ENCODE measurements around the gene GPBP1L1. TPM values are rescaled to one million over a fixed set of nuclear protein-coding genes. Genes with fewer than 3 reads are reported as not detected.

The GPBP1L1 gene
- total and polyA plus RNA-seq, 2 of the 13 experiments (the other 11 are each of a cell fraction or from before 2014, with no cell fraction given): 45.9 to 86.1 TPM

- TF ChIP-seq BCLAF1 (IDR thresholded peaks at IDR 0.05) (no peak), MXD3 (CRISPR knock-in tag; IDR thresholded peaks at IDR 0.05) (0 out of 2 replicates have a peak, but pooled peaks have one; percentile 16), SUZ12 (IDR thresholded peaks at IDR 0.05; ENCODE audit: low read depth, low read length) (no peak), THAP8 (CRISPR knock-in tag; IDR thresholded peaks at IDR 0.05; ENCODE audit: borderline replicate concordance) (no peak), NCOA1 (CRISPR knock-in tag; IDR thresholded peaks at IDR 0.05) (no peak; the same call in 1 of the 2 replicates), HOMEZ (CRISPR knock-in tag; IDR thresholded peaks at IDR 0.05; ENCODE audit: low read depth) (0 out of 2 replicates have a peak, but pooled peaks have one; percentile 32), POLR2A (IDR thresholded peaks at IDR 0.05; ENCODE audit: insufficient read depth in 1 of 2, low read depth in 2 of 2, low read length in 2 of 2) (peak; percentile 69 to 89), GFI1 (CRISPR knock-in tag; IDR thresholded peaks at IDR 0.05; ENCODE audit: borderline replicate concordance) (peak; percentile 75), ZNF431 (CRISPR knock-in tag; IDR thresholded peaks at IDR 0.05; ENCODE audit: borderline replicate concordance, low read depth) (0 out of 2 replicates have a peak, but pooled peaks have one; percentile 21), ADNP (CRISPR knock-in tag; IDR thresholded peaks at IDR 0.05) (no peak), DMTF1 (CRISPR knock-in tag; IDR thresholded peaks at IDR 0.05) (peak; percentile 18; the same call in 1 of the 2 replicates), ZNF563 (CRISPR knock-in tag; IDR thresholded peaks at IDR 0.05) (0 out of 2 replicates have a peak, but pooled peaks have one; percentile 27), ZNF564 (CRISPR knock-in tag; IDR thresholded peaks at IDR 0.05) (no peak), TEF (CRISPR knock-in tag; IDR thresholded peaks at IDR 0.05) (peak; percentile 12; the same call in 1 of the 2 replicates), MAF1 (CRISPR knock-in tag; IDR thresholded peaks at IDR 0.05; ENCODE audit: borderline replicate concordance) (0 out of 2 replicates have a peak, but pooled peaks have one; percentile 49), ZNF615 (CRISPR knock-in tag; IDR thresholded peaks at IDR 0.05; ENCODE audit: borderline replicate concordance) (peak; percentile 56; the same call in 1 of the 2 replicates), ZNF414 (CRISPR knock-in tag; IDR thresholded peaks at IDR 0.05) (no peak), MED13 (CRISPR knock-in tag; IDR thresholded peaks at IDR 0.05) (peak; percentile 21; the same call in 1 of the 2 replicates)
These were observed at the start of gene GPBP1L1 (continued) for GRCh38 chr1:45686288-45687013.
